Panc1 (cell line): Measurements from ENCODE around the gene TMEM120B. TPM values are rescaled to one million over a fixed set of nuclear protein-coding genes. Genes with fewer than 3 reads are reported as not detected.
"Not testable (repeated sequence)": the region's sequence is repeated elsewhere in the genome, so short reads cannot be mapped to it uniquely, and the experiment has no call there.

Experiments used
- ATAC-seq: fragments of 200-7000 bp; cut with Tn5 transposase; 2 replicates; pipeline ENCODE4 v1.9.1; 2020; ENCODE audit warnings: mild to moderate bottlenecking, moderate library complexity
- BruUV-seq: library from RNA; stranded (reverse); fragments of 400-500 nt; replicated peaks from 2 replicates; lab custom pipeline; 2021; lab: Mats Ljungman, UMichigan
- CTCF ChIA-PET: fragments of 300-600 bp; sonication (Branson Sonifier 250); formaldehyde crosslinking; loops from one replicate; lab custom pipeline; 2022; ENCODE audit warnings: antibody characterized with exemption; lab: Charles Lee
- POLR2A ChIA-PET: fragments of 300-600 bp; sonication (Branson Sonifier 250); formaldehyde crosslinking; loops from one replicate; lab custom pipeline; 2022; ENCODE audit warnings: antibody characterized with exemption; lab: Charles Lee
- DNase-seq: peaks from one replicate; pipeline ENCODE4 v3.0.0-alpha.2; 2010; ENCODE audit warnings: low read depth, low spot score
- H3K27ac ChIP-seq: 2 replicates; pipeline ENCODE4 v1.5.1; 2011; ENCODE audit warnings: mild to moderate bottlenecking, low read length, inconsistent platforms
- H3K27me3 ChIP-seq: fragments of 200-500 bp; sonication (Bioruptor generic); 2 replicates; pipeline ENCODE4 v1.6.0; 2014; ENCODE audit warnings: low read length, inconsistent platforms; ENCODE audit not compliant: control insufficient read depth, insufficient read depth
- H3K36me3 ChIP-seq: fragments of 200-500 bp; sonication (Bioruptor generic); 2 replicates; pipeline ENCODE4 v1.5.1; 2014; ENCODE audit warnings: inconsistent platforms, mild to moderate bottlenecking, low read length, moderate library complexity; ENCODE audit not compliant: control insufficient read depth, insufficient read depth
- H3K4me1 ChIP-seq: 2 replicates; pipeline ENCODE4 v1.5.1; 2011; ENCODE audit warnings: inconsistent platforms, mild to moderate bottlenecking, low read length, moderate library complexity; ENCODE audit not compliant: control insufficient read depth, insufficient read depth
- H3K4me3 ChIP-seq, 2 experiments: 2 replicates each; pipeline ENCODE4 v1.5.1; 2011 to 2012; ENCODE audit warnings: low read depth in 2 of 2, low read length in 2 of 2, mild to moderate bottlenecking in 2 of 2, inconsistent platforms in 1 of 2, moderate library complexity in 1 of 2
- H3K9me3 ChIP-seq: fragments of 200-500 bp; sonication (Bioruptor generic); 2 replicates; pipeline ENCODE4 v1.5.1; 2014; ENCODE audit warnings: low read depth, mild to moderate bottlenecking, inconsistent platforms, low read length, moderate library complexity; ENCODE audit not compliant: control insufficient read depth, insufficient read depth
- POLR2AphosphoS5 ChIP-seq: IDR thresholded peaks from 2 replicates; pipeline ENCODE4 v1.6.1; 2012; ENCODE audit warnings: mild to moderate bottlenecking, low read depth, low read length, moderate library complexity
- SIN3A ChIP-seq: IDR thresholded peaks from 2 replicates; pipeline ENCODE4 v1.6.1; 2012; ENCODE audit warnings: low read depth, mild to moderate bottlenecking, low read length, moderate library complexity, borderline replicate concordance; ENCODE audit not compliant: insufficient read depth
- TCF7L2 ChIP-seq: IDR thresholded peaks from 2 replicates; pipeline ENCODE4 v1.6.1; 2011; ENCODE audit warnings: mild to moderate bottlenecking, low read depth, low read length, inconsistent platforms
- in situ Hi-C: cut with HindIII; loops from 2 replicates; pipeline ENCODE4 v1.10.0; 2016; ENCODE audit warnings: low sequenced_read_pairs, low pct_unique_long_range_greater_than_20kb
- intact Hi-C: fragments of 100-400 bp; cut with micrococcal nuclease; formaldehyde crosslinking; loops from one replicate; pipeline ENCODE4 v1.10.0; 2022; ENCODE audit not compliant: unreplicated experiment
- total RNA-seq: library from RNA; stranded (reverse); gene quantifications from one replicate; pipeline ENCODE4 v1.2.1, GENCODE V29; 2021; ENCODE audit not compliant: unreplicated experiment
- TF ChIP-seq, protein P1 (sequence below): fragments of 450-650 bp; IDR thresholded peaks from 2 replicates; pipeline ENCODE4 v1.5.1; 2017; ENCODE audit warnings: mild to moderate bottlenecking
- TF ChIP-seq, protein P2 (sequence below), 2 experiments: IDR thresholded peaks; 2 replicates each; pipeline ENCODE4 v1.6.1; 2011 to 2012; ENCODE audit warnings: low read depth in 2 of 2, control low read depth in 1 of 2, low read length in 1 of 2, mild to moderate bottlenecking in 1 of 2, moderate library complexity in 1 of 2; ENCODE audit not compliant: insufficient read depth in 1 of 2

Gene TMEM120B
- total RNA-seq, 1 experiment from 2014 or later: 22.3 TPM

DNA sequence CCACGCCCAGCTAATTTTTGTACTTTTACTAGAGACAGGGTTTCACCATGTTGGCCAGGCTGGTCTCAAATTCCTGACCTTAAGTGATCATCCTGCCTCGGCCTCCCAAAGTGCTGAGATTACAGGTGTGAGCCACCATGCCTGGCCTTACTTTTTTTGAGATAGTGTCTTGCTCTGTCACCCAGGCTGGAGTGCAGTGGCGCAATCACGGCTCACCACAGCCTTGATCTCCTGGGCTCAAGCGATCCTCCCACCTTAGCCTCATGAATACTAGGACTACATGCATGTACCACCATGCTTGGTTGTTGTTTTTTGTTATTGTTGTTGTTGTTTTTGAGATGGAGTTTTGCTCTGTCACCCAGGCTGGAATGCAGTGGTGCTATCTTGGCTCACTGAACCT is 33.0 kb downstream of the TMEM120B start:
- H3K9me3 ChIP-seq, BruUV-seq, intact Hi-C loops, H3K4me1 ChIP-seq, in situ Hi-C loops, DNase-seq, H3K27me3 ChIP-seq, H3K4me3 ChIP-seq, ATAC-seq, CTCF ChIA-PET, POLR2A ChIA-PET, H3K27ac ChIP-seq, H3K36me3 ChIP-seq: not testable (repeated sequence)

- no peaks in the 10 kb centered on the region for H3K9me3 ChIP-seq
- H3K4me3 ChIP-seq: 0 out of 4 replicates have a peak overlapping the region, but pooled peaks of 1 of the 2 experiments have one; percentile 23
- H3K36me3 ChIP-seq: no peaks in the 10 kb centered on the region
- TF ChIP-seq TCF7L2 (0 out of 2 replicates have a peak, but pooled peaks have one; percentile 26), SIN3A (no peak)
- TF ChIP-seq, protein P1, sequence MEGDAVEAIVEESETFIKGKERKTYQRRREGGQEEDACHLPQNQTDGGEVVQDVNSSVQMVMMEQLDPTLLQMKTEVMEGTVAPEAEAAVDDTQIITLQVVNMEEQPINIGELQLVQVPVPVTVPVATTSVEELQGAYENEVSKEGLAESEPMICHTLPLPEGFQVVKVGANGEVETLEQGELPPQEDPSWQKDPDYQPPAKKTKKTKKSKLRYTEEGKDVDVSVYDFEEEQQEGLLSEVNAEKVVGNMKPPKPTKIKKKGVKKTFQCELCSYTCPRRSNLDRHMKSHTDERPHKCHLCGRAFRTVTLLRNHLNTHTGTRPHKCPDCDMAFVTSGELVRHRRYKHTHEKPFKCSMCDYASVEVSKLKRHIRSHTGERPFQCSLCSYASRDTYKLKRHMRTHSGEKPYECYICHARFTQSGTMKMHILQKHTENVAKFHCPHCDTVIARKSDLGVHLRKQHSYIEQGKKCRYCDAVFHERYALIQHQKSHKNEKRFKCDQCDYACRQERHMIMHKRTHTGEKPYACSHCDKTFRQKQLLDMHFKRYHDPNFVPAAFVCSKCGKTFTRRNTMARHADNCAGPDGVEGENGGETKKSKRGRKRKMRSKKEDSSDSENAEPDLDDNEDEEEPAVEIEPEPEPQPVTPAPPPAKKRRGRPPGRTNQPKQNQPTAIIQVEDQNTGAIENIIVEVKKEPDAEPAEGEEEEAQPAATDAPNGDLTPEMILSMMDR: no peak
- BruUV-seq: no TSS peak
- in situ Hi-C loops (no loop called here), intact Hi-C loops (no loop called here)
- CTCF ChIA-PET: no interaction called here
- DNase-seq (no peak), ATAC-seq (peak; percentile 70)
- POLR2A ChIA-PET: no interaction called here
- peaks cover 7% of the 10 kb centered on the region for H3K4me1 ChIP-seq
- no peaks in the 10 kb centered on the region for H3K27me3 ChIP-seq
- peak overlapping the region; percentile 24; the same call in 1 of the 2 replicates for H3K27ac ChIP-seq
These were observed 35.6 kb downstream of the TMEM120B start for GRCh38 chr12:121748218-121748570.

DNA sequence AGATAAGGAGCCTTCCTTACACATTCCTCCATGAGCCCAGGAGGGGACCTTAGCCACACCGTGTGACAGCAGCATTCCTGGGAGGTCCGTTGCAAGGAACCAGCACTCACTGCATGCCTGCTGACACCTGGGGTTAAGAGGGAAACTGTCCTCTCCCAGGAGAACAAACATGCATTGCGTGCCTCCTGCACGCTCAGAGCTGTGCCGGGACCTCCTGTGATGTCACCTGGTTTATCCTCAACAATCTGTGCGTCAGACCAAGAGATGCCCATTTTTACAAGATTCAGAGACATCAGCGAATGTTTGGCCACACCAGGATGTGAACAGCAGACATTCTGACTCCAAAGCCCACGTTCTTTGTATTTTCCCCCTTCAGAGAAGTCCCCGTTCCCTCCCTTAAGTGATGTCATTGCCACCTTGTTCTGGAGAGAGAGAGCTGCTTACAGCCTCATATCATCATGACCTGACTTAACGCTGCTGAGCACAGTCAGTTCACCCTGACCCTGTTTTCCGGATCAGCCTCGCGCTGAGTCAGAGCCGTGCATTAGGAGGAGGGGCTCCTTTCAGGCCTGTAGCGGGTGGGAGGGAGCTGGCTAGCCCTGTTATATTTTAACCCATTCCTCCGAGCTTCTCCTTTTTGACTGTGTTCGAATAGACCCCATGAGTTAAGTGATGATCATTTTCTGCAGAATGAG is 36.2 kb downstream of the TMEM120B start:
- BruUV-seq: no TSS peak
- Histone ChIP-seq H3K27ac (peak overlapping the region; percentile 24; the same call in 1 of the 2 replicates), H3K27me3 (no peaks in the 10 kb centered on the region), H3K4me1 (peaks cover 7% of the 10 kb centered on the region), H3K36me3 (no peaks in the 10 kb centered on the region), H3K4me3 (0 out of 4 replicates have a peak overlapping the region, but pooled peaks of 1 of the 2 experiments have one; percentile 23), H3K9me3 (no peaks in the 10 kb centered on the region)
- TF ChIP-seq, protein P2, sequence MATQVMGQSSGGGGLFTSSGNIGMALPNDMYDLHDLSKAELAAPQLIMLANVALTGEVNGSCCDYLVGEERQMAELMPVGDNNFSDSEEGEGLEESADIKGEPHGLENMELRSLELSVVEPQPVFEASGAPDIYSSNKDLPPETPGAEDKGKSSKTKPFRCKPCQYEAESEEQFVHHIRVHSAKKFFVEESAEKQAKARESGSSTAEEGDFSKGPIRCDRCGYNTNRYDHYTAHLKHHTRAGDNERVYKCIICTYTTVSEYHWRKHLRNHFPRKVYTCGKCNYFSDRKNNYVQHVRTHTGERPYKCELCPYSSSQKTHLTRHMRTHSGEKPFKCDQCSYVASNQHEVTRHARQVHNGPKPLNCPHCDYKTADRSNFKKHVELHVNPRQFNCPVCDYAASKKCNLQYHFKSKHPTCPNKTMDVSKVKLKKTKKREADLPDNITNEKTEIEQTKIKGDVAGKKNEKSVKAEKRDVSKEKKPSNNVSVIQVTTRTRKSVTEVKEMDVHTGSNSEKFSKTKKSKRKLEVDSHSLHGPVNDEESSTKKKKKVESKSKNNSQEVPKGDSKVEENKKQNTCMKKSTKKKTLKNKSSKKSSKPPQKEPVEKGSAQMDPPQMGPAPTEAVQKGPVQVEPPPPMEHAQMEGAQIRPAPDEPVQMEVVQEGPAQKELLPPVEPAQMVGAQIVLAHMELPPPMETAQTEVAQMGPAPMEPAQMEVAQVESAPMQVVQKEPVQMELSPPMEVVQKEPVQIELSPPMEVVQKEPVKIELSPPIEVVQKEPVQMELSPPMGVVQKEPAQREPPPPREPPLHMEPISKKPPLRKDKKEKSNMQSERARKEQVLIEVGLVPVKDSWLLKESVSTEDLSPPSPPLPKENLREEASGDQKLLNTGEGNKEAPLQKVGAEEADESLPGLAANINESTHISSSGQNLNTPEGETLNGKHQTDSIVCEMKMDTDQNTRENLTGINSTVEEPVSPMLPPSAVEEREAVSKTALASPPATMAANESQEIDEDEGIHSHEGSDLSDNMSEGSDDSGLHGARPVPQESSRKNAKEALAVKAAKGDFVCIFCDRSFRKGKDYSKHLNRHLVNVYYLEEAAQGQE (IDR thresholded peaks at IDR 0.05; ENCODE audit: insufficient read depth in 1 of 2, low read depth in 2 of 2, low read length in 1 of 2): no peak
- TF ChIP-seq SIN3A: no peak
- no peak for TF ChIP-seq POLR2AphosphoS5
- TF ChIP-seq TCF7L2: no peak
- TF ChIP-seq, protein P1: no peak
- POLR2A ChIA-PET: no interaction called here
- in situ Hi-C loops (no loop called here), intact Hi-C loops (no loop called here)
- DNase-seq (peak; percentile 72), ATAC-seq (peak; percentile 94)
- CTCF ChIA-PET: no interaction called here
